NCI-H446 (cell line): Measurements from ENCODE around the gene NUPR1.
A peak's percentile ranks its signal among the peaks of the same experiment; 100 is the strongest.
"Not testable (repeated sequence)": the region's sequence is repeated elsewhere in the genome, so short reads cannot be mapped to it uniquely, and the experiment has no call there.

Experiments used
- DNase-seq, 2 experiments: peaks; one replicate each; lab custom pipeline; 2025; lab: John Stamatoyannopoulos, UW

NUPR1 gene, protein sequence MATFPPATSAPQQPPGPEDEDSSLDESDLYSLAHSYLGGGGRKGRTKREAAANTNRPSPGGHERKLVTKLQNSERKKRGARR

DNA sequence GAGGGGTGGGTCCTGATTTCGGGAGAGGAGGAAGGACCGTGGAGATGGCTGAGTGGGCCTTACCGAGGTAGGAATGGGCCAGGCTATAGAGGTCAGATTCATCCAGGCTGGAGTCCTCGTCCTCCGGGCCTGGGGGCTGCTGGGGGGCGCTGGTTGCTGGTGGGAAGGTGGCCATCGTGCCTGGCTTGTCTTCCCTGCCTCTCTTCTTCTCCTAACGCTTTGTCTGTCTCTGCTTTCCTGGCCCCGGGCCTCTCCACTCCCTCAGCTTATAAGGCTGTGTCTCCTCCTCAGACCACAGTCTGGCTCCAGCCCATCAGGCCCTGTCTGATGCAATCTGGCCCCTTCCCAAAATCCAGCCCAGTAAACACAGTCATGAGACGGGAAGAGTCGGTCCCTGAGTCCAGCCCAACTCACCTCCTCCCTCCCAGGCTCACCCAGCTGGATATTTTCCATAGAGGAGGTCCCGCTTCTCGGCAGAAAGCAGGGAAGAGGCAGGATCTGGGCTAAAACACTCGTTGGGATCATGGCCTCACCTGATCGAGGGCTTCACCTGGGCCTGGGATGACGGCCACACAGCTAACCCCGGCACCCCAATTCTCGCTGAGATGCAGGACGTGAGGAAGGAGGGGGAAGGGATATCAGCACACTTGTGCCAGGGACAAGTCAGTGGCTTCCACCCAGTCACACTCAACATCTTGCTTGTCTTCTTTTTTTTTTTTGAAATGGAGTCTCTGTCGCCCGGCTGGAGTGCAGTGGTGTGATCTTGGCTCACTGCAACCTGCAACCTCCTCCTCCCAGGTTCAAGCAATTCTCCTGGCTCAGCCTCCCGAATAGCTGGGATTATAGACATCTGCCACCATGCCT lies at the start of gene NUPR1:
Gene NUPR1 (minus strand): TSS at position 242 of the 864 bp plus-strand sequence. CDS start 67 bp downstream, at position 175.
- DNase-seq: peak; percentile 88 to 93

GRCh38 chr16:28587386-28587785 lies 48.6 kb upstream of the NUPR1 start:
- no peak for DNase-seq

- DNase-seq: no peak
These were observed 47.7 kb upstream of the NUPR1 start for GRCh38 chr16:28586466-28586865.

DNA sequence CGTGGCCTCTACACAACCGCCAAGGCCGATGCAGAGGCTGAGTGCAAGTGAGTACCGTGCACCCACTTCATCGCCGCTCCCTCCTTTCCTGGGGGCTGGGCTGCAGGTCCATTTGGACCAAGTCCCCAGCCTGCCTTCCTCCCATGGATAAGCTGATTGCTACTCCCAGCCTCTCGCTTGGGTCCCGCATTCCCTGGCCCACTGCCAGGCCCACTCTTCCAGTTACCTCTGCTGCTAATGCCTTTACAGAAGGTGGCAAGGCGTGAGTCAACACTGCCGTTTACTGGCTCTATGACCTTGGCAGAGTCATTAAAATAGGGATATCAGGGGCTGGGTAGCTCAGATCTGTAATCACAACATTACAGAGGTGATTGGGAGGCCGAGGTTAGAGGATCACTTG lies 46.9 kb upstream of the NUPR1 start:
- DNase-seq: no peak

GRCh38 chr16:28580726-28581315 lies 42.0 kb upstream of the NUPR1 start:
- no peak for DNase-seq

DNA sequence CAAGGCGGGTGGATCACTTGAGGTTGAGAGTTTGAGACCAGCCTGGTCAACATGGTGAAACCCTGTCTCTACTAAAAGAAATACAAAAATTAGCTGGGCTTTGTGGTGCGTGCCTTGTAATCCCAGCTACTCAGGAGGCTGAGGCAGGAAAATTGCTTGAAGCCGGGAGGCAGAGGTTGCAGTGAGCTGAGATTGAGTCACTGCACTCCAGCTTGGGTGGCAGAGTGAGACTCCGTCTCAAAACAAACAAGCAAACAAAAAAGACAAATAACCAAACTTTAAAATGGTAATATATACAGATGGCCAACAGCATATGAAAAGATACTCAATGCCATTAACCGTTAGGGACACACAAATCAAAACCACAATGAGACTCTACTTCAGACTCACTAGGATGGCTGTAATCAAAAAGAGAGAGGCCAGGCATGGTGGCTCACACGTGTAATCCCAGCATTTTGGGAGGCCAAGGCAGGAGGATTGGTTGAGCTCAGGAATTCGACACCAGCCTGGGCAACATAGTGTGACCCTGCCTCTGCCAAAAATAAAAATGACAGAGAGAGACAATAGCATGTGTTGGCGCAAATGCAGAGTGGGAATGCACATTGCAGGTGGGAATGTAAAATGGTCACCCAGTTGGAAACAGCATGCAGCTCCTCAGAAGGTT lies 36.8 kb upstream of the NUPR1 start:
- no peak for DNase-seq

GRCh38 chr16:28574925-28575324 lies 36.2 kb upstream of the NUPR1 start:
- DNase-seq: no peak

DNA sequence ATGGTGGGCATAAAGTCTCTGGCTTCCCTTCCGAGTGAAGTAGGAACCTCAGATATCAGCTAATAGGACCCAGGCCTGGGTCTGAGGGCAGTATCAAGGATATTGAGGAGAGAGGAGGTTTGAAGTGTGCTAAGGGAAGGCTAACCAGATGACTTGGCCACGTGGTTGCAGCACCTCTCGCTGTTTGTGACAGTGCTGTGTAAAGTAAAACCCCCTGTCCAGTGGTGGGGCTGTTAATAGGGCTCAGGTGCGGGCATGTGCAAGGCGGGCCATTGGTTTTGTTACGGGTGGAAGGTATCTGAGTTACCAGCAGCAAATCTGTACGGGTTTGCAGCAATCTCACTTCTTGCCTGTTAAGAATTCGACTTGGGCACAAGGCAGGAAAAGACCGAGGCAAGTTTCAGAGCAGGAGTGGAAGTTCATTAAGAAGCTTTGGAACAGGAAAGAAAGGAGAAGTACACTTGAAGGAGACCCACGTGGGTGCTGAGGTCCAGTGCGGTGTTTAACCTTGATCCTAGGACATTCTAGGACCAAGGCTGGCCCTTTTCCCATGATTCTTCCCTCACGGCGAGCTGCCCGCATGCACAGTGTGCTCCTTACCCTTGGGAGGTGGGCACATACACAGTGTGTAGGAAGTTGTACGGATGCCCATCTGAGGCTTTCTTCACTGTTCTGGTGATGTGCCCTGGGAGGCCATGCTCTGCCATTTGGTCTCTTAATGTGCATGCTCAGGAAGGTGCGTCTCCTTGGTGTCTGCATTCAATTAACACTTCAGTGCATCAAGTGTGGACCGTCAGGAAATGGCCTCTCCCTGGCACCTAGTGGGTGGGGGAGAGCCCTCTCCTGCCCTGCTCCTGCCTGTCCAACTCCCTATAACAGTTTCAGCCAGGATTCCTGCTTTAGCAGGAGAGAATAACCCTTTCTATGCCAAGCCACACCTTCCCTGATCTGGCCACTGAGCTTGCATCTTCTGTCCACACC lies 35.3 kb upstream of the NUPR1 start:
- DNase-seq: no peak

GRCh38 chr16:28572696-28573510 lies 34.1 kb upstream of the NUPR1 start:
- no peak for DNase-seq

GRCh38 chr16:28569968-28570752 lies 31.4 kb upstream of the NUPR1 start:
- DNase-seq: no peak

- no peak for DNase-seq
These were observed 30.2 kb upstream of the NUPR1 start for GRCh38 chr16:28569021-28569420.

DNA sequence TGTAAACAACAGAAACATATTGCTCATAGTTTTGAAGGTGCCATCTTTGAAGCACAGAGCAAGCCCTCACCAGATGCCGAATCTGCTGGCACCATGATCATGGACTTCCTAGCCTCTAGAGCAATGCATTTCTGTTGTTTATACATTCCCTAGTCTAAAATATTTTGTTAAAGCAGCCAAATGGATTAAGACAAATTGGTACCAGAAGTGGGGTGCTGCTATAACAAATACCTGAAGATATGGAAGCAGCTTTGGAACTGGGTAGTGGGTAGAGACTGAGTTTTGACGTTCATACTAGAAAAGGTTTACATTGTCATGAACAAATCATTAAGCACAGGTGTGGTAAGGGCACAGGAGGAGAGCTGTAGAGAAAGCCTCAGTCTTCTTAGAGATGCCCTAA lies 28.5 kb upstream of the NUPR1 start:
- DNase-seq: no peak

GRCh38 chr16:28566233-28566925 lies 27.6 kb upstream of the NUPR1 start:
- DNase-seq: not testable (repeated sequence)

DNA sequence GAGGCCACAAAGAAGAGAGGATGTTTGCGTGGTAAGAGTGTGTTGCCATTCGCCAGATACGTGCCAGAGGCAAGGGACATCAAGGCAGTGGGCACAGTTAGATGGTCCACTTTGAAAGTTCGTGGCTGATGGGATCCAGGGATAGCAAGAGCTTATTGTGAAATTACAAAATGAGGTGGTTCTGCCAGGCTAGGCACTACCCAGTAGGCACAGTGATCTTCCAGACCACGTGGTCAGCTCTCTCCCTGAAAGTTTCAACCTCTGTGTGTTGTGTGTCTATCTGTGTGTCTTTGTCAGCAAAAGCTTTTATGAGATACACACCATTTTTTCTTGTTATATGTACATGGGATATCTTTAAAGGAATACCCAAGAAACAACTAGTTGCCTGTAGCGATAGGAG lies 24.4 kb upstream of the NUPR1 start:
- no peak for DNase-seq

DNA sequence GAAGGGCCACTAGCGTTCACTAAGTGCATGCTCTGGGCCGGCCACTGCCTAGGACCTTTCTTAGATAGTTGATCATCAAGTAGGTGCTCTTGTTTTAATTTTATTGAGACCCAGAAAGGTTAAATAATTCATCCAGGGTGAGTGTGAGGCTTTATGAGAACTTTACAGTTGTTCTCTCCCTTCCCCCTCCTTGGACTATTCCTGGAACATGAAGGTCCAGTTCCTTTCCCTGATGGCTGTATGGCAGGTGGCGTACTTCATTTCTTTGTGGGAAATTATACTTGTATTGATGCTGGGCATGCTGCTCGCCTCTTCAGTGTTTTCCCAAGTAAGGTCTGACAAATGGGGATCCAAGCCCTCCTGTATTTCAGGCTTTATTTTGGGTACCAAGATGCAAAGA lies 23.4 kb upstream of the NUPR1 start:
- DNase-seq: no peak

- DNase-seq: no peak
These were observed 22.9 kb upstream of the NUPR1 start for GRCh38 chr16:28561557-28562187.

GRCh38 chr16:28558456-28558855 lies 19.7 kb upstream of the NUPR1 start:
- no peak for DNase-seq

- DNase-seq: no peak
These were observed 18.1 kb upstream of the NUPR1 start for GRCh38 chr16:28556914-28557320.

DNA sequence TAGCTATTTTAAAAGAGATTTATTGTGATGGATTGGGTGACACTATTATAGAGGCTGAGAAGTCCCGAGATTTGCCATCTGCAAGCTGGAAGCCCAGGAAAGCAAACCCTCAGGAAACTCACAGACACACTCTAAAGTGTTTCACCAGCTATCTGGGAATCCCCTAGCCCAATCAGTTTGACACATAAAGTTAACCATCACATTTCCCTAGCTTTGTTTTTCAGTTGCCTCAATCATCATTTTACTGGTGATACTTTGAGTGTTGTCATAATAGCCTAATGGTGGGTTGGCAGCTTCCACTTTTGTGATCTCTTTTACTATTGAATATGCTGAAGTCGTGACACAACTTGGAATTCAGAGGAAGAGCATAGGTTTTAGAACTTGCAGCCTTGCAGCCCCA lies 16.8 kb upstream of the NUPR1 start:
- DNase-seq: no peak
